Measurements from ENCODE around the gene ITGB2.

Gene ITGB2

GRCh38 chr21:44943686-44944550 lies 23.2 kb upstream of the ITGB2 start:
- no peak overlapping the region for H3K4me2 ChIP-seq (ENCODE audit: low read length)
- H2AFZ ChIP-seq (ENCODE audit: low read depth, low read length): no peak overlapping the region
- peaks cover 39% of the 10 kb centered on the region for H4K20me1 ChIP-seq (ENCODE audit: insufficient read depth, low read length)
- peaks cover 88% of the 10 kb centered on the region for H3K79me2 ChIP-seq (ENCODE audit: low read length)
- TF ChIP-seq EZH2phosphoT487 (IDR thresholded peaks at IDR 0.05; ENCODE audit: low read depth): no peak
- TF ChIP-seq CTCF (IDR thresholded peaks at IDR 0.05; ENCODE audit: low read depth, low read length): no peak
- peaks cover 16% of the 10 kb centered on the region for H3K36me3 ChIP-seq (replicated peaks; ENCODE audit: low read depth, low read length)
- no peak overlapping the region for H3K27ac ChIP-seq (ENCODE audit: low read length)
- no peaks in the 10 kb centered on the region for H3K27me3 ChIP-seq (ENCODE audit: low read depth, low read length)
- no peak overlapping the region for H3K4me3 ChIP-seq (ENCODE audit: low read length)
- H3K9me3 ChIP-seq (ENCODE audit: insufficient read depth, low read length): no peaks in the 10 kb centered on the region
- peaks cover 34% of the 10 kb centered on the region for H3K4me1 ChIP-seq (ENCODE audit: low read length)
- no peak overlapping the region for H3K9ac ChIP-seq (ENCODE audit: low read length)

DNA sequence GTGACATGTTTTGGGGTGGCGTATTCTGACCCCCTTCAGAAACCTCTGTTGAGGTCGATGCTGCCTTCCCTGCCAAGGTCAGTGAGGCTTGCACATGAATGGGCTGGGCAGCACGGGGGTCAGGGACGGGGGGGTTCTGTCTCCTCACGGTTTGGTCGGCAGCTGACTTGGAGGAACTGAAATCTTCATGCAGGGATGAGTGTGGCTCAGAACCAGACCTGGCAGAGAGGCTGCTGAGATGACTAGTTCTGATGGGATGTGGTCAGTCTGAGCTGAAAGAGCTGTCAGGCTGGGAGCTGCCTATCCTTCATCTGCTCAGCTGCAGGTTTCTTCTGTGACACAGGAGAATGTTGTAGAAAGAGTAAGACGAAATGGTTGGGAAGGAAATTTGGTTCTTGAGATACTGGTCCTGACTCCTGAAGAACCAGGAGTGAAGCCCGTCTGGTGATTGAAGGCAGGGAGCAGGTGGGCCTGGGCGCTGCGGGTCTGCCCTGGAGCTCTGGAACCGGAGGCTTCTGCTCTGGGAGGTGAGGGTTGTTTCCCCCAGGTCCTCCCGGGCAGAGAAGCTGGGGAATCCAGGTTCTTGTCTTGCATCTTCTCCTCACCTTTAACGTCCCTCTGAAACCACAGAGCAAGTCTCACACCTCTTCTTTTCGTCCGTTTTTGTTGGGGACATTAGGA lies 22.4 kb upstream of the ITGB2 start:
- Histone ChIP-seq H3K4me3 (ENCODE audit: low read length) (peak overlapping the region; percentile 30; the same call in 1 of the 2 replicates), H4K20me1 (ENCODE audit: insufficient read depth, low read length) (peaks cover 35% of the 10 kb centered on the region), H3K27me3 (ENCODE audit: low read depth, low read length) (no peaks in the 10 kb centered on the region), H3K9me3 (ENCODE audit: insufficient read depth, low read length) (no peaks in the 10 kb centered on the region), H3K4me2 (ENCODE audit: low read length) (peak overlapping the region; percentile 93), H3K4me1 (ENCODE audit: low read length) (peaks cover 37% of the 10 kb centered on the region), H2AFZ (ENCODE audit: low read depth, low read length) (no peak overlapping the region), H3K36me3 (replicated peaks; ENCODE audit: low read depth, low read length) (peaks cover 16% of the 10 kb centered on the region), H3K79me2 (ENCODE audit: low read length) (peaks cover 84% of the 10 kb centered on the region), H3K27ac (ENCODE audit: low read length) (peak overlapping the region; percentile 19), H3K9ac (ENCODE audit: low read length) (no peak overlapping the region)
- TF ChIP-seq CTCF (IDR thresholded peaks at IDR 0.05; ENCODE audit: low read depth, low read length) (no peak), EZH2phosphoT487 (IDR thresholded peaks at IDR 0.05; ENCODE audit: low read depth) (no peak)

GRCh38 chr21:44942566-44942965 lies 21.9 kb upstream of the ITGB2 start:
- Histone ChIP-seq H2AFZ (ENCODE audit: low read depth, low read length) (no peak overlapping the region), H3K36me3 (replicated peaks; ENCODE audit: low read depth, low read length) (peaks cover 16% of the 10 kb centered on the region), H4K20me1 (ENCODE audit: insufficient read depth, low read length) (peaks cover 31% of the 10 kb centered on the region), H3K27ac (ENCODE audit: low read length) (peak overlapping the region; percentile 19), H3K9me3 (ENCODE audit: insufficient read depth, low read length) (no peaks in the 10 kb centered on the region), H3K79me2 (ENCODE audit: low read length) (peaks cover 78% of the 10 kb centered on the region), H3K4me2 (ENCODE audit: low read length) (peak overlapping the region; percentile 93), H3K27me3 (ENCODE audit: low read depth, low read length) (no peaks in the 10 kb centered on the region), H3K9ac (ENCODE audit: low read length) (no peak overlapping the region), H3K4me1 (ENCODE audit: low read length) (peaks cover 37% of the 10 kb centered on the region), H3K4me3 (ENCODE audit: low read length) (peak overlapping the region; percentile 30; the same call in 1 of the 2 replicates)
- no peak for TF ChIP-seq CTCF (IDR thresholded peaks at IDR 0.05; ENCODE audit: low read depth, low read length)
- no peak for TF ChIP-seq EZH2phosphoT487 (IDR thresholded peaks at IDR 0.05; ENCODE audit: low read depth)

DNA sequence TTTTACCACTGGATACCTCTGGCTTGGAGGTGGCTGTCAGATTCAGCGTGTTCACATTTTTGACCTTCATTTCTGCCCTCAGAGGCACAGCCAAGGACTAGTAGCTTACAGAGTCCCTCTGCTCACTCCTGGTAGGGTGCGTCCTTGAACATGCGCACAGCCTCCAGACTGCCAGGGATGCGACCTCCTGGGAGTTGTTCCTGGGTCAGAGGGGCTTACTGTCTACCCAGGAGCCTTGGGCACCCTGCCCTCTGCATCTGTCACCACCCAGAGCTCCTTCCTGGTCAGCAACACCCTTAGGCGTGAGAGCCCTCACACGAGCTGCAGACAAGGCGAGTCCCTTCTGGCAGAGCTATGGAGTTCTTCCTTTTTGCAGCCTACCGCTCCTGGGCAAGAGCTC lies 20.9 kb upstream of the ITGB2 start:
- peaks cover 16% of the 10 kb centered on the region for H3K36me3 ChIP-seq (replicated peaks; ENCODE audit: low read depth, low read length)
- peak overlapping the region; percentile 93 for H3K4me2 ChIP-seq (ENCODE audit: low read length)
- no peaks in the 10 kb centered on the region for H3K9me3 ChIP-seq (ENCODE audit: insufficient read depth, low read length)
- no peak overlapping the region; the same call in 1 of the 2 replicates for H3K9ac ChIP-seq (ENCODE audit: low read length)
- H3K79me2 ChIP-seq (ENCODE audit: low read length): peaks cover 68% of the 10 kb centered on the region
- no peak overlapping the region for H2AFZ ChIP-seq (ENCODE audit: low read depth, low read length)
- peaks cover 26% of the 10 kb centered on the region for H4K20me1 ChIP-seq (ENCODE audit: insufficient read depth, low read length)
- H3K4me1 ChIP-seq (ENCODE audit: low read length): peaks cover 37% of the 10 kb centered on the region
- H3K27ac ChIP-seq (ENCODE audit: low read length): no peak overlapping the region
- no peaks in the 10 kb centered on the region for H3K27me3 ChIP-seq (ENCODE audit: low read depth, low read length)
- peak overlapping the region; percentile 94 for H3K4me3 ChIP-seq (ENCODE audit: low read length)
- TF ChIP-seq CTCF (IDR thresholded peaks at IDR 0.05; ENCODE audit: low read depth, low read length): no peak
- no peak for TF ChIP-seq EZH2phosphoT487 (IDR thresholded peaks at IDR 0.05; ENCODE audit: low read depth)

All from OCI-LY3 (cell line).